A549 treated with dexamethasone at 1 μM for 4 hours (cell line): ENCODE data around the gene STK11. TPM values are rescaled to one million over a fixed set of nuclear protein-coding genes. Genes with fewer than 3 reads are reported as not detected.

ENCODE experiments used
- total RNA-seq: library from RNA; stranded (reverse); fragments of 200-300 nt; extraction: Qiagen RNA extraction; gene quantifications from 5 replicates; pipeline ENCODE4 v1.2.3, GENCODE V29; 2022

The STK11 gene
- 29.4 to 42.3 TPM (median 38.7 TPM) in 5 replicates for total RNA-seq

DNA sequence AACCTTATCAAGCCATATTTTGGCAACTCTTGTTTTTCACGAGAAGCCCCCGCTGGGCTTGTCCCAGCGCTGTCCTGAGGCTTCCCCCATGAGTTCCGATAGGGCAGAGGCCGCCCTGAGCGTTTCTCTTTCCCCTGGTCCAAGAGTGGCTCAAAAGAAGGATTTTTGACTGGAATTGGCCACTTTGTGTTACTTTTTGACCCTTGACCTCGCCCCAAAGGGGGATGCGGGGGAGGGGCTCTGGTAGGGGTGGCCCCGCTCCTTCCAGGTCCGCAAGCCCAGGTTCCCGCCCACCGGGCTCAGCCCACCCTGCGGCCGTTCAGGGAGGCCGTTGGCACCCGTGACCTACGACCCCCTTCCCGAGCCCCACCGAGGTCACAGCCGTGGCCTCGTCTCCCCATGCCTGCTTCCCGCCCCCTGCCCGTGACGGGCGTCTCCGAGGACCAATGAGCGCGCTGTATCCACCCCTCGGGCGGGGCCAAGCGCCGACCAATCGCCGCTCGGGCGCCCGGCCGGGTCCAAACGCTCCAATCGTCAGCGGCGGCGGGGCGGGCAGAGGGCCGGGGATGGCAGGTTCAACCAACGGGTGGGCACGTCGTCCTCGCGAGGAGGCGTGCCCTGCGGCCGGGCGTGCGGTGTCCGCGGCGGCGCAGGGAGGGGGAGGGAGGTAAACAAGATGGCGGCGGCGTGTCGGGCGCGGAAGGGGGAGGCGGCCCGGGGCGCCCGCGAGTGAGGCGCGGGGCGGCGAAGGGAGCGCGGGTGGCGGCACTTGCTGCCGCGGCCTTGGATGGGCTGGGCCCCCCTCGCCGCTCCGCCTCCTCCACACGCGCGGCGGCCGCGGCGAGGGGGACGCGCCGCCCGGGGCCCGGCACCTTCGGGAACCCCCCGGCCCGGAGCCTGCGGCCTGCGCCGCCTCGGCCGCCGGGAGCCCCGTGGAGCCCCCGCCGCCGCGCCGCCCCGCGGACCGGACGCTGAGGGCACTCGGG lies at the start of gene STK11:
STK11 (plus strand) TSS at position 665 of the 986 bp plus-strand sequence. CDS start 1,136 bp downstream, outside the sequence.

DNA sequence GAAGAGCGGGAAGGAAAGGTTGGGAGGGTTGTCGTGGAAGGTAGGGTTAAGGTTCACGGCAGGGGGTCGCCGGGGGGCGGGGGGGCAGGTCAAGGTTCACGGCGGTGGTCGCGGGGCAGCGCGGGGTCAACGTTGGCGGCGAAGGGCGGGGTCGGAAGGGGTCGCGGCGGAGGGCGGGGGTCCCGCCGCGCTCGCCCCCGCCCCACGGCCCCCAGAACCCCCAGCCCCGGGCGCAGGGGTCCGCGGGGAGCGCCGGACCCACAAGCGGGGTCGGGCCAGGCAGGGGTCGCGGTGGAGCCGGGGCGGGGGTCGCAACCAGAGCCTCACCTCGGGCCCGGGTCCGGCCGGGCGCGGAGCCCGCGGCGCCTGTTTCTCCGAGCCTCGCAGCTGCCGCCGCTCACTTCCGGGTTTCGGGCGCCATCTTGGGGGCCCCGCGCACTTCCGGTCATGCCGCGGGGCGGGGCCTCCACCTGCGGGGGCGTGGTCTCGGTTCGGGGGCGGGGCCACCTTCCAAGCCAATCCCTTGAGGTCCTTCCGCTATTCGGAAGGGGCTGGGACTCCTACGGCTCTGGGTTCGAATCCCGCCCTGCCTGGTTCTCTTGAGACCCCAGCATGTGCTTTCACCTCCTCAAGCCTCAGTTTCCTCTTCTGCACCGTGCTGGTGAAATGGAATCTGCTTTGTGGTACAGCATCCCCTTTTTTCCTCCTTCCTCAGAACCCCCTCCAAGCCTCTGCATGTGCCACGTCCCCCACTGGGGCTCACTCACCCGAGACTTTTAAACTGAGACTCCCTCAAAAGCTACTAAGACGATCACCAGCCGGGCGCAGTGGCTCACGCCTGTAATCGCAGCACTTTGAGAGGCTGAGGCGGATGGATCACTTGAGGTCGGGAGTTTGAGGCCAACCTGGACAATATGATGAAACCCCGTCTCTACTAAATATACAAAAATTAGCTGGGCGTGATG lies 31.5 kb upstream of the STK11 start, which contains the start of gene SBNO2:
SBNO2 (minus strand) TSS at position 424 of the 965 bp plus-strand sequence. CDS start 19,992 bp downstream, outside the sequence.

GRCh38 chr19:1237754-1238368 lies 32.3 kb downstream of the STK11 start, which contains the start of gene CBARP:
TSS of gene CBARP (minus strand) at chr19:1238005. CDS start at chr19:1236100, 1,905 bp downstream.

DNA sequence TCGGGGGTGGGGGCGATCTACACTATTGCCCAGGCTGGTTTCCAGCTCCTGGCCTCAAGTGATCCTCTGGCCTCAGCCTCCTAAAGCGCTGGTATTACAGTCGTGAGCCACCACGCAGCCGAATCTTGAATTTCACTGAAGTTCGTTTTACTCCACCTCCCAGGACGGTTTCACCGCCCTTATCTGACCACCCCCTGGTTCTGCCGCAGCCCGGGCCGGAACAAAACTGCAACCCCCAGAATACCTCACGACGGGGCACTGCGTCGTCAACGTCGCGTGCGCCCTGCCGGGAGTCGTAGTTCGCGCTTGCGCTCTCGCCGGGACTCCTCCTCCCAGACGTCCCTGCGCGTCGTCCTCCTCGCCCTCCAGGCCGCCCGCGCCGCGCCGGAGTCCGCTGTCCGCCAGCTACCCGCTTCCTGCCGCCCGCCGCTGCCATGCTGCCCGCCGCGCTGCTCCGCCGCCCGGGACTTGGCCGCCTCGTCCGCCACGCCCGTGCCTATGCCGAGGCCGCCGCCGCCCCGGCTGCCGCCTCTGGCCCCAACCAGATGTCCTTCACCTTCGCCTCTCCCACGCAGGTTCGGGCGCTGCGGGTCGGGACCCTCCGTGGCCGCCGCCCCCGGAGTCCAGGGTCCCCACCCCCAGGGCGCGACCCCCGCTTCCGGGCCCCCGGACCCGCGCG lies 36.0 kb downstream of the STK11 start, which contains the start of gene ATP5F1D:
ATP5F1D (plus strand) TSS at position 335 of the 679 bp plus-strand sequence; CDS start at position 435, 100 bp downstream.

DNA sequence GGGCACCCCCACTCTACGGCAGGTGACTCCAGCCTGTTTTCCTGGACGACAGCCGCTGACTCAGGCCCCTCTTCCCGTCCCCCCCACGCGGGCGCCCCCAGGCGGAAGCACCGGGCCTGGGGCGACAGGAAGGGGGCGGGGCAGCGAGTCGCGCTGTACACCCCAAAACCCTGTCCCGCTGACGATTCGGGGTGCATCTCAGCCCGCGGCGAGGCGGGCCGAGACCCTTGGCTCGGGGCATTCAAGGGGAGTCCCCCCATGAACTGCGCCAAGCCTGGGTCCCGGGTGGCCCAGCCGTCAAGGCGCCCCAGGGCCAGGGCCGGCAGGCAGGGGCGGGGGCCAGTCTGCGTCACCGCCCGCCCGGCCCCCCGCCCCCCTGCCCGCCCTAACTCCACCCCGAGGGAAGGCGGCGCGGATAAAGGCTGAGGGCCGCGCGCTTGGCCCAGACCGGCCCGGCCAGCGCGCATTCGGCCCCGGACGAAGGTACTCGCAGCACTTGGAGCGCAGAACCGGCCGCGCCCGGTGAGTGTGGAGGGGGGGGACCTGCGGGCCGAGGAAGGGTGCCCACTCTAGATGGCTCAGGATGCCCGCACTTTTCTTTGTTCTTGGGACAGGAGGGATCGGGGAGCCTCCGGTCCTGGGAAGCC lies 42.7 kb downstream of the STK11 start, which contains the start of gene MIDN:
MIDN (plus strand) TSS at position 445 of the 647 bp plus-strand sequence. CDS start 1,714 bp downstream, outside the sequence.

DNA sequence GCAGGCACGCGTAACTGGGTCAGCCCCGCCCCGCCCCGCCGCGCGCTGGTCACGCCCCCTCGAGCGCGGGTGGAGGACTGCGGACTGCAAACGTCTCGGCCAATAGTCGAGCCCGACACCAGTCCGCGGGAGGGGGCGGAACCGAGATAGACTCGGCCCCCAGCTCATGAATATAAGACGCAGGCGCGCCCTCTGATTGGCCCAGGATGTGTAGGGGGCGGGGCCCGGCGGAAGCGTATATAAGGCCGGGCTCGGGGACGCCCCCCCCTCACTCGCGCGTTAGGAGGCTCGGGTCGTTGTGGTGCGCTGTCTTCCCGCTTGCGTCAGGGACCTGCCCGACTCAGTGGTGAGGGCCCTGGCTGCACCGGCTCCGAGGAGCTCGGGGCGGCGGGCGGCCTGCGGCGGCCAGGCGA lies 63.5 kb downstream of the STK11 start, which contains the start of gene CIRBP:
CIRBP (plus strand) TSS at position 268 of the 413 bp plus-strand sequence. CDS start 1,602 bp downstream, outside the sequence.

GRCh38 chr19:1275260-1275975 lies 69.8 kb downstream of the STK11 start, which contains the start of gene FAM174C:
TSS of gene FAM174C (plus strand) at chr19:1275530. CDS start at chr19:1275550, 20 bp downstream.

Other genes with a start within 250 kb of the STK11 start
- 39.8 to 62.3 TPM (median 57.5 TPM) in 5 replicates for gene WDR18, start 221.4 kb upstream of the STK11 start, total RNA-seq
- gene GRIN3B, start 205.4 kb upstream of the STK11 start, total RNA-seq, result 1.7 to 3.9 TPM (median 3.0 TPM) in 5 replicates
- 62.1 to 144 TPM (median 130 TPM) in 5 replicates for gene TMEM259, start 184.7 kb upstream of the STK11 start, total RNA-seq
- not detected in 5 replicates for gene RNU6-2, start 184.3 kb upstream of the STK11 start, total RNA-seq
- gene CNN2, start 179.2 kb upstream of the STK11 start, total RNA-seq, result 93.3 to 117 TPM (median 109 TPM) in 5 replicates
- 11.1 to 20.7 TPM (median 16.9 TPM) in 5 replicates for gene ABCA7, start 165.7 kb upstream of the STK11 start, total RNA-seq
- gene ARHGAP45, start 138.6 kb upstream of the STK11 start, total RNA-seq, result 2.8 to 6.4 TPM (median 5.2 TPM) in 5 replicates
- gene POLR2E, start 110.4 kb upstream of the STK11 start, total RNA-seq, result 202 to 261 TPM (median 248 TPM) in 5 replicates
- gene GPX4, start 101.8 kb upstream of the STK11 start, total RNA-seq, result 425 to 537 TPM (median 506 TPM) in 5 replicates
- gene SBNO2, start 31.5 kb upstream of the STK11 start, total RNA-seq, result 18.1 to 33.6 TPM (median 32.9 TPM) in 5 replicates
- 1.9 to 5.3 TPM (median 4.0 TPM) in 5 replicates for gene CBARP, start 32.2 kb downstream of the STK11 start, total RNA-seq
- 78.2 to 173 TPM (median 164 TPM) in 5 replicates for gene ATP5F1D, start 36.0 kb downstream of the STK11 start, total RNA-seq
- 46.2 to 71.8 TPM (median 63.4 TPM) in 5 replicates for gene MIDN, start 42.8 kb downstream of the STK11 start, total RNA-seq
- 102 to 197 TPM (median 115 TPM) in 5 replicates for gene CIRBP, start 63.6 kb downstream of the STK11 start, total RNA-seq
- 46.5 to 92.2 TPM (median 76.5 TPM) in 5 replicates for gene FAM174C, start 69.8 kb downstream of the STK11 start, total RNA-seq
- 0.88 to 2.2 TPM (median 2.1 TPM) in 5 replicates for gene EFNA2, start 80.1 kb downstream of the STK11 start, total RNA-seq
- gene NDUFS7, start 178.1 kb downstream of the STK11 start, total RNA-seq, result 65.2 to 75.4 TPM (median 72.9 TPM) in 5 replicates
- 25.9 to 45.1 TPM (median 41.6 TPM) in 5 replicates for gene GAMT, start 195.8 kb downstream of the STK11 start, total RNA-seq
- gene DAZAP1, start 201.8 kb downstream of the STK11 start, total RNA-seq, result 79.5 to 119 TPM (median 110 TPM) in 5 replicates
- 1,548 to 1,857 TPM (median 1,670 TPM) in 5 replicates for gene RPS15, start 232.6 kb downstream of the STK11 start, total RNA-seq
- gene APC2, start 244.3 kb downstream of the STK11 start, total RNA-seq, result 0.87 to 1.9 TPM (median 1.6 TPM) in 5 replicates